Cardiac fibroblast (primary cell): Measurements from ENCODE around the gene UQCRFS1.
"Not testable (repeated sequence)": the region's sequence is repeated elsewhere in the genome, so short reads cannot be mapped to it uniquely, and the experiment has no call there.

ENCODE experiments used
- DNase-seq, 2 donors: peaks; one replicate each; pipeline versions ENCODE4 v3.0.0 to v3.0.0-alpha.2; 2010; ENCODE audit warnings: low read depth in 2 of 2
- H3K4me3 ChIP-seq, 2 donors: replicated peaks in 1 of 2; 1 replicate in 1 of 2; 2 replicates in 1 of 2; pipeline ENCODE4 v1.5.1; 2011; ENCODE audit warnings: low read depth in 2 of 2, low read length in 2 of 2, mild to moderate bottlenecking in 2 of 2, moderate library complexity in 1 of 2
- TF ChIP-seq, protein P1 (sequence below): IDR thresholded peaks from one replicate; pipeline ENCODE4 v1.5.1; 2011; ENCODE audit warnings: low read depth, mild to moderate bottlenecking, low read length, inconsistent platforms

UQCRFS1 gene

DNA sequence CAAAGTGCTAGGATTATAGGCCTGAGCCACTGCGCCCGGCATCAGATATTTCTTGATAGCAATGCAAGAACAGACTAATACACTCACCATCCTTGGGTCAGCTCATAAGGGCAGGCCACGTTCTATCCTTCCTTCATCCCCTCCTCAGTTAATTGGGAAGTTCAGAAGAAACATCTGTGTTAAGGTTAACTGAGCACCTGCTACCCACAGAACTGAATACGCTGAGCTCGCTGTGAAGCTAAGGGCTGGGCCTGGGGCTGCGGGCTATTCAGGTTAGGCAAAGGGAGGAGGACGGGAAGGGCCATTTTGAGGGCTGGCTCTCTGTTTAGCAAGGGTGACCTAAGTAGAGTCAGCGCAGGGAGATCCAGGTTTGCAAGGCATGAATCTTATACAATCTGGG is 43.0 kb upstream of the UQCRFS1 start:
- no peak for DNase-seq
- no peak overlapping the region for H3K4me3 ChIP-seq
- TF ChIP-seq, protein P1, sequence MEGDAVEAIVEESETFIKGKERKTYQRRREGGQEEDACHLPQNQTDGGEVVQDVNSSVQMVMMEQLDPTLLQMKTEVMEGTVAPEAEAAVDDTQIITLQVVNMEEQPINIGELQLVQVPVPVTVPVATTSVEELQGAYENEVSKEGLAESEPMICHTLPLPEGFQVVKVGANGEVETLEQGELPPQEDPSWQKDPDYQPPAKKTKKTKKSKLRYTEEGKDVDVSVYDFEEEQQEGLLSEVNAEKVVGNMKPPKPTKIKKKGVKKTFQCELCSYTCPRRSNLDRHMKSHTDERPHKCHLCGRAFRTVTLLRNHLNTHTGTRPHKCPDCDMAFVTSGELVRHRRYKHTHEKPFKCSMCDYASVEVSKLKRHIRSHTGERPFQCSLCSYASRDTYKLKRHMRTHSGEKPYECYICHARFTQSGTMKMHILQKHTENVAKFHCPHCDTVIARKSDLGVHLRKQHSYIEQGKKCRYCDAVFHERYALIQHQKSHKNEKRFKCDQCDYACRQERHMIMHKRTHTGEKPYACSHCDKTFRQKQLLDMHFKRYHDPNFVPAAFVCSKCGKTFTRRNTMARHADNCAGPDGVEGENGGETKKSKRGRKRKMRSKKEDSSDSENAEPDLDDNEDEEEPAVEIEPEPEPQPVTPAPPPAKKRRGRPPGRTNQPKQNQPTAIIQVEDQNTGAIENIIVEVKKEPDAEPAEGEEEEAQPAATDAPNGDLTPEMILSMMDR = no peak

DNA sequence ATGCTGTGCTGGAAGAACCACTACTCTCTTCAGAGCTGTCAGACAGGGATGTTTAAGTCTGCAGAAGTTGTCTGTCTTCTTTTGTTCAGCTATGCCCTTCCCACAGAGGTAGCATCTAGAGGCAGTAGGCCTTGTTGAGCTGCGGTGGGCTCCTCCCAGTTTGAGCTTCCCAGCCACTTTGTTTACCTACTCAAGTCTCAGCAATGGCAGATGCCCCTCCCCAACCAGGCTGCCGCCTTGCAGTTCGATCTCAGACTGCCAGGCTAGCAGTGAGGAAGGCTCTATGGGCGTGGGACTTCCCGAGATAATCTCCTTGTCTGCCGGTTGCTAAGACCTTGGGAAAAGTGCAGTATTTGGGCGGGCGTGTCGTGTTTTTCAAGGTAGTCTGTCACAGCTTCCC is 42.1 kb upstream of the UQCRFS1 start:
- TF ChIP-seq, protein P1 = no peak
- no peak for DNase-seq
- H3K4me3 ChIP-seq = no peak overlapping the region

DNA sequence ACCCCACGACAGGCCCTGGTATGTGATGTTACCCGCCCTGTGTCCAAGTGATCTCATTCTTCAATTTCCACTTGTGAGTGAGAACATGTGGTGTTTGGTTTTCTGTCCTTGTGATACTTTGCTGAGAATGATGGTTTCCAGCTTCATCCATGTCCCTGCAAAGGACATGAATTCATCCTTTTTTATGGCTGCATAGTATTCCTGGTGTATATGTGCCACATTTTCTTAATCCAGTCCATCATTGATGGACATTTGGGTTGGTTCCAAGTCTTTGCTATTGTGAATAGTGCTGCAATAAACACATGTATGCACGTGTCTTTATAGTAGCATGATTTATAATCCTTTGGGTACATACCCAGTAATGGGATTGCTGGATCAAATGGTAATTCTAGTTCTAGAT is 36.8 kb upstream of the UQCRFS1 start:
- H3K4me3 ChIP-seq, DNase-seq: not testable (repeated sequence)

DNA sequence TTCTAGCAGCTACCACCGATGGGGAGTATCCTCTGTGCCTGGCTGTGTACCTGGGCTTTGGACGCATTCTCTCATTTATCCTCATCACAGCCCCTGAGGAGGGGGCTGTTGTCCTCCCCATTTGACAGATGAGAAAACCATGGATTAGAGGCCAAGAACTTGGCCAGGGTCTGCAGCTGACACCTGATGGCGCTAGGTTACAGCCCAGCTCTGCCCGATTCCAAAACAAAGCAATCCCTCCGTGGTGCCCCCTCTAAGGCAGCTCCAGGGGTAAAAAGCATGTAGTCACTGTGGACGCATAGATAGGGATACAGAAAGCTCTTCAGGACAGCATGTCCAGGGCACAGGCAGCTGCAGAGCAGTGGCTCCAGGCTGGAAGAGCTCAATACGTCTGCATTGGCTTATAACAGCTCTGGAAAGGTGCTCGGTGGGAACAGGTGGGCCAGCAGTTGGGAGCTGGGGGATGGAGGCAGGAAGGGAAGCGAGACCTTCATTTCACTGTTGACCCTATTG is 35.4 kb upstream of the UQCRFS1 start:
- no peak for DNase-seq
- TF ChIP-seq, protein P1 = no peak
- H3K4me3 ChIP-seq = no peak overlapping the region

DNA sequence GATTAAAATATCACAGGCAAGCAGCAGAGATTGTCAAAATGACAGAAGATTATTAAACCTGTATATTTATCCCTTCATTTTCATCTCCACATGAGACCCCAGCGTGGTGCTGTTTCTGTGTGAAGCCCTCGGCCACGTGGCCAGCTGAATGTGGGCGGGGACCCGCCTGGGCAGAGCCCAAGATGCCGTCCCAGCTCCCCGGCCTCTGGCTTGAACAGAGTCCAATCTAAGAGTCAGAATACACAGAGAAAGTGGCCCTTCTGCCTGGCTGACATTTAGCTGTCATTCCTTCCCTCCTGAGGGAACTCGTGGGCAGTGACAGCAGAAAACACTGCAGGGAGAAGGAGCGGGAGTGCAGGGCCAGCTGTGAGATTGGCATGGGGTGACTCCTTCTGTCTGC is 34.9 kb upstream of the UQCRFS1 start:
- no peak for DNase-seq
- no peak overlapping the region for H3K4me3 ChIP-seq

DNA sequence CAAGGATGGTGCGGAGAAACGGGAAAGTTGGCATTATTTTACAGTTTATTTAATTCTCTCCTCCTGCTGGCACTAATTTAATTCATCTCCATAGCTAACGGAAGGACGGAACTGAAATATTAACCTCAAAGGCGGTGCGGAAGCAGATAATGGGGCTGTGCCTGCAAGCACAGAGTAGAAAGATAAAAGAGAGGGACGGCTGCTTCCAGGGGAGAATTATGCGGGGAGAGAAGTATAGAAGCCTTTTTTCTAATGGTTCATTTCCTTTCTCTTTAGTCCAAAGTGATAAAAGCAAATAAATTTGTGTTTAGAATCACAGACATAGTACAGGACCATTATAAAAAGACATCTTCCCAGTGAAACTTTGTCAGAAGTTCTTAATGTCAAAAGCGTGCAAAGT is 34.5 kb upstream of the UQCRFS1 start:
- no peak overlapping the region for H3K4me3 ChIP-seq
- no peak for DNase-seq
- TF ChIP-seq, protein P1 = no peak

More for the DNA sequence above, 34.9 kb upstream of the UQCRFS1 start:
- TF ChIP-seq, protein P1 = no peak

DNA sequence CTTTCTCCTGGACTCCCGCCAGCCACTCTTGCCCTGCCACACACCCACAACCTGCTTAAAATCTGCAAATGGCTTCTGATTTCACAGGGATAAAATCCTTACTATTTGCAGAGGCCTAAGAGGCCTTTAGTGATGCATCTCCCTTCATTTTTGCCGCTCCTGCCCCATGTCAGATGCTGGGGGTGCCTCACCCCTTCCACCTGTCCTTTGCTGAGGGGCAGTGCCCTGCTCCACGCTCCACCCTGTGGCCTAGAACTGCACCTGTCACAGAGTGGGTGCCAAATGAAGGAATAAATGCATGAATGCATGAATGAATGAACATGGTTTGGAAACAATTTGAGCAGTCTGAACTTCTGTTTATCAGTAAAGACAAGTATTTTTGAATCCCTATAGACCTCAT is 34.1 kb upstream of the UQCRFS1 start:
- H3K4me3 ChIP-seq = no peak overlapping the region
- no peak for DNase-seq
- TF ChIP-seq, protein P1 = no peak
